HG03342 (cell line): ENCODE measurements around the gene TAF10.

Experiments used
- ATAC-seq: cut with Tn5 transposase; IDR thresholded peaks from one replicate; pipeline ENCODE4 v1.9.1; 2021; ENCODE audit warnings: mild to moderate bottlenecking, moderate library complexity; ENCODE audit not compliant: unreplicated experiment

The TAF10 gene

GRCh38 chr11:6612213-6613041, at the start of gene TAF10:
Gene TAF10 (minus strand): TSS chr11:6612216. CDS start chr11:6612189, 27 bp downstream.
- peak; percentile 86 for ATAC-seq

GRCh38 chr11:6660712-6661111, 48.7 kb upstream of the TAF10 start:
- ATAC-seq: no peak

DNA sequence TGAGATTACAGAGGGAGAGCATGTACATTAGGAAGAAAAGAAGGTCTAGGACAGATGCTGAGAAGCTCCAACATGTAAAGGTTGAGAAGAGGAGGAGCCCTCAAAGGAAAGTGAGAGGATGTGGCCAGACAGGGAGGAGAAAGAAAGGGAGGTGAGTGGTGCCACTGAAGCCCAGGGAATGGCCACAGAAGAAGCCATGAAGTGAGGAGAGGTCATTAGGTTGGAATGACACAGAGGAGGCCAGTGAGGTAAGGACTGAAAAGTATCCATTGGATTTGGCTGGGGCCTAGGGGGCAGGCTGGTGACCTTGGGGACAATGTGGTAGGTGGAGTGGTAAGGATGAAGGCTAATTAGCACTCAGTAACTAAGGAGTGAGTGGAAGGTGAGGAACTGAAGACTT, 46.6 kb upstream of the TAF10 start:
- ATAC-seq: no peak

GRCh38 chr11:6657346-6657745, 45.3 kb upstream of the TAF10 start:
- ATAC-seq: no peak

DNA sequence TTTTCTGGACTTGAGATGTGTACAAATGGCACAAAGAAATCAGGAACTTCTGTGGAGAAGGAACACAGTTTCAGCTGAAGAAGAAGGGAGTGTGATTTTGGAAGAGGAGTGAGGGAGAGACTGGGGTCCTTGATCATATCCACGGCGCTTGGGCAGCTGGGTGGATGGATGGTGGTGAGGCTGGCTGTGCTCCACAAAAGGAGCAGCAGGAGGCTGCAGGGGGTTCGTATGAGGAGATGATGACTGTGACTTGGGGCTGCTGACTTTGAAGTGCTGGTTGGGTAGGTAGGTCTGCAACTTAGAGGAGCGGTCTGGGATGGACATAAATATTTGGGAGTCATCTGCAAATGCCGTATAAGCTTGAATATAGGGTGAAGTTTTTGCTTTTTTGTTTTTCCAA, 44.9 kb upstream of the TAF10 start:
- no peak for ATAC-seq

DNA sequence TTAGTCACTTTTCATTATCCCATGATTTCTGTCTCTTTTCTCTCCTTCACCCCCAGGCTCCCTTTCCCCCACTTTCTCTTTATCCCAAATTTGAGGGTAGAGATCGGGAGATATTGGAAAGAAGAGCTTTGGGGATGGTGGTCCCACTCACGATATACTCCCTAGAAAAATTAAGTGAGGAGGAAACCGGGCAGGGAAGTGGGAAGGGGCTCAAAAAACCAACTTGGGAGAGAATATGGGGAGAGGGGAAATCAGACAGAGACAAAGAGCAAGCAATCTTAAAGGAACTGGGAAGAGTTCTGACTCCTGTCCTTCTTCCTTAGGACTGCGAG, 44.5 kb upstream of the TAF10 start:
- no peak for ATAC-seq

DNA sequence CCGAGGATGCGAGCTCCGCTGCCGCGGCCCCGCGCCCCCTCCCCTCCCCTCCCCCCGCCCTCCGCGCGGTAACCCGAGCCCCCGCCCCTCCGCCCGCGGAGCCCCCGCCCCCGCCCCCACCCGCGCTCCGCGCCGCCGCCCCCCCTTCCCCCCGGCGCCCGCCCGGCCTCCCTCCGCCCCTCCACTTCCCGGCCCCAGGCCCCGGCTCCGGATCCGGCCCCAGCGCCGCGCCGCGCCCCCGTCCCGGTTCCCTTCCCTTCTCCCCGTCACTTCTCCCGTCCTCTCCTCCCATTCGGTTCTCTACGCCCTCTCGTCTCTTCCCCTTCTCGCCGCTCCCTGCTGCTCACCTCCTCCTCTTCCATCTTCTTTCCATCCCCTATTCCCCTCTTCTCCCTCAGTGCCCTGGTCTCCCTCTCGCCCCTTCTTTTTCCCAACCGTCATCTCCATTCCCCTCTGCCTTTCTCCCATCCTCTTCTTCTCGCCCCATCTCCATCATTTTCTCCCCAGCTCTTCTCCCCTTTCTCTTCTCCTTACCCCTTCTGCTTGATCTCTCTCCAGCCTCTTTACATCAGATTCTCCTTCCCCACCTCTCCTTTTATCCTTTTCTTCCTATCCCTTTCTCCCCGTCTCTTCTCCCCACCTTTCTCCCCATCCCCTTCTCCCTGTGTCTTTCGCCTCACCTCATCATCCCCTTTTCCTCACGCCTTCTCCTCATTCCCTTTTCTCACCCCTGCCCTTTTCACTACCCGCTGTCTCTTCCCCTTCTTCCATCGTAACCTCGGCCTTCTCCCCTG, 44.0 kb upstream of the TAF10 start, which contains the start of gene DCHS1:
TSS of gene DCHS1 (minus strand) at position 20 of the 794 bp plus-strand sequence. CDS start 14,196 bp downstream, outside the sequence.
- no peak for ATAC-seq

DNA sequence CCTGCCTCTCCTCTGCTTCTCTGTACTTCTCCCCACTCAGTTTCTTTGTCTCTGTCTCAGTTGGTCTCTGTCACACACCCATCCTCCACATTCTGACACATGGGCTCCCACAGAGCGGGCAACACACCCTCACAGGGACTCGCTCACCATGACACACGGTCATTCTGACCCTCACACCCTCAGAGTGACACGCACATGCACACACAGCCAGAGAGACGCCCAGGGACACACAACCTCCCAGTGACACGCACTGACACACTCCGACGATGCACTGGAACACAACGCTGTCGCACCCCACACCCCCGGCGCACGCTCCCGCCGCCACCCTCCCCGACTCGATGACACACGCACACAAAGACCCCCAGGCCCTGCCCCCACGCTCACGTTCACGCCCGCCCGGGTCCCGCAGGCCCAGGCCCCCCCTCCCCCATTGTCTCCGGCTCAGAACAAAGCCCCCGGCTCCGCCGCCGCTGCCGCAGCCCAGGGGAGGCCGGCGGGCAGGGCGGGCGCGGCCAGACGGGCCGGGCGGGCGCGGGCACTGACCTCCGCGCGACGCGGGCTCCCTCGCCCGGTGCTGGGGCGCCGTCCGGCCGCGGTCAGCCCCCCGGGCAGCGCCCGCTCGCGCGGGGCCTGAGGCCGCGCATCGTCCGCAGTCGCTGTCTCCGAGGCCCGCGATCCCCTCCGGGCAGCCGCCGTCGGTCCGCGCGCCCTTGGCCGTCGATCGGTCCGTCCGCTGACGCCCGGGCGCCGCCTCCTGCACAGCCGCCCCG, 43.2 kb upstream of the TAF10 start:
- no peak for ATAC-seq

GRCh38 chr11:6654281-6655019, 42.4 kb upstream of the TAF10 start:
- no peak for ATAC-seq

DNA sequence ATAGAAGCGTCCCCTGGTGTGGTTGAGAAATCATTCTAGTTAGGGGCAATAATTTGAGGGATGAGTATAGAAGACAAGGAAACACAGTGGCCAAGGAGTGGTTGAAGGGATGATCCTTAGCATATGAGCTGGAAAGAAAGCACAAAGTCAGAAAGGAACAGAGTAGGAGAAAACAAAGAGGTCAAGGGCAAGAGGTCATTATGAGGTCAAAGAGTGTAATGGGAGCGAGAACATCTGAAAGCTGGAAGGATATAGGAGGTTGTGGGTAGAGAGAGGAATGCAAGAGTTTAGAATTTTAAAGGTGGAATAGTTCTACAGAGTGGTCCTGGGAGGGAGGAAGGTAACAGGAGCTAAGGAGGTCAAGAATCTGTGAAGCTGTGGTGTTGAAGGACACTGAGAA, 41.6 kb upstream of the TAF10 start:
- no peak for ATAC-seq

GRCh38 chr11:6653097-6653496, 41.1 kb upstream of the TAF10 start:
- ATAC-seq: no peak

DNA sequence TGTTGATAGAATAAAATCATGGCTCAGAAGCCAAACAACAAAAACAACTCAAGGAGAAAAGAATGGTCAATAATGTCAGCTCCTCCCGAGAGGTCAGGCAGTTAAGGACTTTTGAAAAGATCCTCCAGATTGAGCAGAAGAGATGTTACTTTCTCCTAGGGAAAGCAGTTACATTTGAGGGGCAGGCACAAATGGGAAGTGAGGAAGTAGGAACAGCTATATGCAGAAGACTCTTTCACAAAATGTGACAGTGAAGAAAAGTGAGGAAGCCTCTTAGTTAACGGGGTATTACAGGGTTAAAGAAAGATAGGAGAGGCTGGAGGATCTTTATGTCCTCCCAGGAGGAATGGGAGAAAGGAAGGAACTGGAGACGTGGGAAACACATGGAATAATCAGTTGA, 40.2 kb upstream of the TAF10 start:
- no peak for ATAC-seq

DNA sequence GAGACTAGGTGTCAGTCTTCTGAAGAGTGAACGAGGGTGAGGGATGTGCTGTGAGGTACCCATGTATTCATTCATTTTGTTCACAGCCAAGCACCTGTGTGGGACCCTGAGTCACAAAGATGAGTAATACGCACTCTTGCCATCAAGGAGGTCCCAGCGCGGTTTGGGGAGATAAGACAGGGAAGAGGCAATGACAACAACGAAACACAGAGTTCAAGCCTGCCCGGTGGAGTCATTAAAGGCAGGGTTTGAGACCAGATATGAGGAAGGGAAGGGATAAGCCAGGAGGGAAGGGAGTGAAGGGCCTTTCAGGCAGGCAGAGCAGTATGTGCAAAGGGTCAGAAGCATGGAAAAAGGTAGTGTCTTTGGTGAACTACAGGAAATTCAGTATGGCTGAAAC, 39.0 kb upstream of the TAF10 start:
- ATAC-seq: no peak

GRCh38 chr11:6650104-6650503, 38.1 kb upstream of the TAF10 start:
- no peak for ATAC-seq

GRCh38 chr11:6648501-6648900, 36.5 kb upstream of the TAF10 start:
- ATAC-seq: no peak

- no peak for ATAC-seq
Measured at GRCh38 chr11:6647836-6648235, 35.8 kb upstream of the TAF10 start.

DNA sequence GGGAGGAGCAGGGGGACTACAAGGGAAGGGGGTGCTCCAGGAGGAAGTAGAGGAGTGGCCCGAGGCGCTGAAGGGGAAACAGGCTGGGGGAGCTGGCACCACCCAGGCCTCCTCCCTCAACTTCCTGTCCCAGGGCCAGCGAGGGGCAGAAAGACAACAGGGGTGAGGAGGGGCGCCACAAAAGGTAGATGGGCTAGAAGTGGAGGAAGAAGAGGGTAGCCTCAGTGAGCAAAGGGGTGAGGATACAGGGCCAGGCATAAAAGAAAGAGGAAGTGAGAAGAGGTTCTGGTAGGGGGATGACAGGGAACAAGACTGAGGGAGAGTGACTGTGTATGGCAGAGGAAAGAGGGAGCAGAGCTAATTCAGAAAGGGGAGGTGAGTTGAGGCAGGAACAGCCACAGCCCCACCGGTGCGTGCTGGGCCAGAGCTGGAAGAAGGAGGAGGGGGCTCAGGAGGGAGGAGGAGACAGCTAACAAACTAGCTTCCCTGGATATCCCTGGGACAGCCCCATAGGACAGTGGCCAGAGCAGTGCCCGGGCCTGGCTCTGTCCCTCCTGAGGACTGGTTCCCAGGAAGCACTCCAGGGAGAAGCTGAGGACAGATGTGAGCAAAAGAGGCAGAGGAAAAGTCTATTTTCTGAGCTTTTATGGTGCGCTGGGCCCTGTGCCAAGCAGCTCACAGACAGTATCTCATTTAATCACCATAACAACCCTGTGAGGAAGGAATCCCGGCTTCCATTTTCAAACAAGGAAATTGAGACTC, 35.1 kb upstream of the TAF10 start:
- ATAC-seq: peak; percentile 96

- ATAC-seq: no peak
Measured at GRCh38 chr11:6646576-6646917, 34.5 kb upstream of the TAF10 start.

- ATAC-seq: no peak
Measured at GRCh38 chr11:6646071-6646470, 34.1 kb upstream of the TAF10 start.

- ATAC-seq: no peak
Measured at GRCh38 chr11:6642957-6643356, 30.9 kb upstream of the TAF10 start.
